Erythroblast (primary cell): Measurements from ENCODE around the gene TTLL8.

Experiments used
- GATA1 ChIP-seq: IDR thresholded peaks from 2 replicates; pipeline ENCODE4 v1.6.1; 2011; ENCODE audit warnings: low read depth, mild to moderate bottlenecking, control low read depth, low read length, moderate library complexity
- POLR2A ChIP-seq: IDR thresholded peaks from 2 replicates; pipeline ENCODE4 v1.6.1; 2011; ENCODE audit warnings: mild to moderate bottlenecking, low read length

DNA sequence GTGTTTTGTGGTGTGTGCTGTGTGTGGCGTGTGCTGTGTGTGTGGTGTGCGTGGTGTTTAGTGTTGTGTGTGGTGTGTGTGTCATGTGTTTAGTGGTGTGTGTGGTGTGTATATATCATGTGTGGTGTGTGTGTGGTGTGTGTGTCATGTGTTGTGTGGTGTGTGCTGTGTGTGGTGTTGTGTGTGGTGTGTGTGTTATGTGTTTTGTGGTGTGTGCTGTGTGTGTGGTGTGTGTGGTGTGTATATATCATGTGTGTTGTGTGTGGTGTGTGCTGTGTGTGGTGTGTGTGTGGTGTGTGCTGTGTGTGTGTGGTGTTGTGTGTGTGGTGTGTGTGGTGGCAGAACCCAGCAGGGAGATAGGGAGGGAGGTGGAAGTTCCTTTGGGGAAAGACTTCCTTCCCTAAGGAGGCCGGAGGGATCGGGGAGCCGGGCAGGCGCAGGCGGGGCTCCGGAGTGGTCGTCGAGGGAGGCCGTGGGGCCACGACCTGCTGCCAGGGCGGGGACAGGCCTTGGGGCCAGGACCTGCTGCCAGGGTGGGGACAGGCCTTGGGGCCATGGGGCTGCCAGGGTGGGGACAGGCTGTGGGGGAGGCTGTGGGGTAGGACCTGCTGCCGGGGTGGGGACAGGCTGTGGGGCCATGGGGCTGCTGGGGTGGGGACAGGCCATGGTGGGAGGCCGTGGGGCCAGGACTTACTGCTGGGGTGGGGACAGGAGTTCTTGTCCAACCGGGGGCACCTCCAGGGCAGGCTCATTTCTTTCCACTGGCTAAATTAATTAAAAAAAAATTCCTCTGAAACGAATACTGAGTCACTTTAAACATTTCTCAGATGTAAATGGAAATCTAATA, 82.3 kb downstream of the TTLL8 start:
- TF ChIP-seq POLR2A (no peak), GATA1 (no peak)
